Measurements from ENCODE around the gene CLSTN3.
"Not testable (repeated sequence)": the region's sequence is repeated elsewhere in the genome, so short reads cannot be mapped to it uniquely, and the experiment has no call there.

DNA sequence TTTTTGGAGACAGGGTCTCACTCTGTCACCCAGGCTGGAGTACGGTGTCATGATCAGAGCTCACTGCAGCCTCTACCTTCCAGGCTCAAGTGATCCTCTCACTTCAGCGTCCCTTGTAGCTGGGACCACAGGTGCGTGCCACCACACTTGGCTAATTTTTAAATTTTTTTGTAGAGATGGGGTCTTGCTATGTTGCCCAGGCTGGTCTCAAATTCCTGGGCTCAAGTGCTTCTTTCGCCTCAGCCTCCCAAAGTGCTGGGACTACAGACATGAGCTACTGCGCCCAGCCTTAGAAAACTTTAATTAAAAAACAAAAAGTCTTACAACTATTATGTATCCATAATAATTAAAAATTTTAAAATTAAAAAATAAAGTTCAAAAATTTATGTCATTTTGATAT is 23.0 kb upstream of the CLSTN3 start:
- TF ChIP-seq CTCF (IDR thresholded peaks at IDR 0.05); POLR2AphosphoS5 (IDR thresholded peaks at IDR 0.05; ENCODE audit: insufficient read depth in 1 of 2, low read depth in 1 of 2): not testable (repeated sequence)
